IPS DF 4.7 (cell line): ENCODE measurements around the gene C2CD5.
"Not testable (repeated sequence)": the region's sequence is repeated elsewhere in the genome, so short reads cannot be mapped to it uniquely, and the experiment has no call there.

Source experiments
- DNase-seq: peaks from one replicate; pipeline ENCODE4 v3.0.0-alpha.2; 2013; ENCODE audit warnings: low spot score; ENCODE audit errors: extremely low read depth

Gene C2CD5

GRCh38 chr12:22535478-22535877 lies 8.9 kb downstream of the C2CD5 start:
- no peak for DNase-seq

GRCh38 chr12:22535038-22535437 lies 9.3 kb downstream of the C2CD5 start:
- DNase-seq, result no peak

GRCh38 chr12:22533155-22533554 lies 11.2 kb downstream of the C2CD5 start:
- no peak for DNase-seq

GRCh38 chr12:22532317-22532716 lies 12.0 kb downstream of the C2CD5 start:
- no peak for DNase-seq

DNA sequence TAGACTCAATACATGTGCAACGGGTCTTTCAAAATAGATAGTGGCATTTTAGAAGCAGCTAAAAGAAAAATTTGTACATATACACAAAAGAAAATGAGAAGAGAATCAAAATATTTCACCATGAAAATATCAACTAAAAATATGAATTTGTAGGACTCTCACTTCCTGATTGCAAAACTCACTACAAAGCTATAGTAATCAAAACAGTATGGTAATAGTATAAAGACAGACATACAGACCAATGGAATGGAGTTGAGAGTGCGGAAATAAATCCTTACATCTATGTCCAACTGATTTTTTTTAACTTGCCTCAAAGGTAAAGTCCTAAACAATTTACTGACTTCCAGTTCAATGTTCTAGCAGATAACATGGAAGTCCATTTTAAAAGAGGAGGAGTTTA lies 13.1 kb downstream of the C2CD5 start:
- DNase-seq, result no peak

- no peak for DNase-seq
These were observed 14.9 kb downstream of the C2CD5 start for GRCh38 chr12:22529281-22530060.

GRCh38 chr12:22527999-22528398 lies 16.3 kb downstream of the C2CD5 start:
- DNase-seq, result no peak

GRCh38 chr12:22526836-22527235 lies 17.5 kb downstream of the C2CD5 start:
- no peak for DNase-seq

DNA sequence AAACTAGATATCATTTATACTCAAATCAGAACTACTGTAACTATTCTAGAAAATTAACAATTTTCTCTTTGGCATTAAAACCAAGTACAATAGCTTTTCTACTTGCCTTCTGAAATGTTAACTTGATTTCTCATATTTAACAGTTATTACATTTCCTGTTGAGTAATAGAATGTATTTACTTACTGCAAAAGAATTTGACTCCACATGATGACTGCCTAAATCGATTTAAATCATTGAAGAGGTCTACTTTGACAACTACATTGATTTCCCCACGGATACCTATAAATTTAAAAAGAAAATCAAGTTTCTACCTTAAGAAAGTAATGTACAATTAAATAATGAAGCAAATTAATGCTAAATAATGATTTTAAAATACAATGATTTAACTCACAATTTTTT lies 18.9 kb downstream of the C2CD5 start:
- DNase-seq, result no peak

GRCh38 chr12:22518998-22519397 lies 25.3 kb downstream of the C2CD5 start:
- no peak for DNase-seq

DNA sequence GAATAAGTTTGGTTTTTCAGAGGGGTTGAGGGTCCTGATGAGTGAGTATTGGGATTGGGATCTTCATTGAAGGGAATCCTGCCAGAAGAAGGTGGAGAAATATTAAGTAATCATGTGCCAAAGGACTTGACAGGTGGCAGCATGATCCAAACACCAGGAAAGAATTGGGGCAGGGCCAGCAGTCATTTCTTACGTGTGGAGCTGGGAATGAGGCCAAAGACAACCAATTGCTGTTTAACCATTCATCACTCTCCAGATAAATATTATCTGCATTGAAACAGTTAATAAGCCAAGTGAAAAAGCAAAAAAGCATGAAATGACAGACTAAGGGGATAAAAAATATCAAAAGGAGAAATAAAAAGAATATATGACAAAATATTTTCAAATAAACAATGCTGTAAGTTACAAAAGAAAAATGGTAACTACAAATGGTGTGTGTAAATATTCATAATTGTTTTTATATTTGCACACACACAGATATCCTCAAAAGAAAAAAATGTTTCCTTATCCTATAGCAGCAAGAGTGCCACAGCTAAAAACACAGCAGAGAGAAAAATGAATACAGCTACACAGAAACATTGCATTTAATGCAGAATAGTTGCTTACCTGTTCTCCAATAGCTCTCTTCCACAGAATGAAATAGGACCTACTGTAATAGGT lies 26.2 kb downstream of the C2CD5 start:
- DNase-seq, result no peak

DNA sequence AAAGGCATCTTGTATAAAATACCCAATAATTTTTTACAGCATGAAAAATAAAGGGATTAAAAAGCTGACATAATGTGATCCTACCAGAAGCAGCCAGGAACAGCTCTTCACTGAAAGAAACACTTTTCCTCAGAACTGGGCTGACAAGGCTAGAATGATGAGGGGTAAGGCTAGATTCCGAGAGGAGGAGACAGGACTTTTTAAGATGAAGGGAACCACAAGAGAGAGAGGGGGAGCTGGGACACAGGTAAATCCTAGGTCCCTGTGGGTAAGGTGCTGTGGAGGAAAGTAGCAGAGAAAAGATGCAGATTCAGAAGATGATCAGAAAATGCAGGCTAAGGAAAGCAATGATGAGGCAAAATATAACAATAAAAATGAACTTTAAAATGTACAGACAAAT lies 29.5 kb downstream of the C2CD5 start:
- DNase-seq, result no peak

- DNase-seq, result no peak
These were observed 38.5 kb downstream of the C2CD5 start for GRCh38 chr12:22505826-22506225.

DNA sequence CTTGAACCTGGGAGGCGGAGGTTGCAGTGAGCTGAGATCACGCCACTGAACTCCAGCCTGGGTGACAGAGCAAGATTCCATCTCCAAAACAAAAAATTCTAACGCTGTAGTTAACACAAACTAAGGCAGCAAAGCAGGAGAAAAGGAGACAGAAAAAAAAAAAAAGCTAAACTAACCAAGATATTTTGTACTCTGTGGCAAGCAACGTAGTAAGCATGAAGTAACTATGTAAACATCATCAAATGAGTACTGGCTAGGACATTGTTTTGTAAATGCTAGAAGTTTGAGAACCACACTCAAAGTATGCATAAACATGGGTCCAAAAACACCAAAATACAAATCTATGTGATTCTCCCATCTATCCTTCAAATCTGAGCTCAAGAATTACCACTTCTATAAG lies 44.2 kb downstream of the C2CD5 start:
- no peak for DNase-seq

GRCh38 chr12:22499445-22499844 lies 44.9 kb downstream of the C2CD5 start:
- no peak for DNase-seq

DNA sequence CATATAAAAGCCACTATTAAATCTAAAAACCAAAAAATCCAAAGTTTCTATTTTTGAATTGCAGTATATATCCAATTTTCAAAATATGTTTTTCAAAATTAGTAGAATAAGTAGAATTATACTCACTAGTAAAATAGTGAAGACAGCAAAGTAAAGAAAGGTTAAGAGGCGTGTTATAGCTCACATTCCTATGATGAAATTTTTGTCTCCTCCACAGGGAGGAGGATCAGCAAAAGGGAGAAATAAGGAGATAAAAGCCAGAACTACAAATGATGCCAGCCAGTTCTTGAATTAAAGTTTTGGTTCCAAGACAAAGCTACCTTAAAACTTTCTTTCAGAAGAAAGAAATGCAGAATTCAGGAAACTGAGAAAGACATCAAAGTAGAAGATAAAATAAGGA lies 50.0 kb downstream of the C2CD5 start:
- DNase-seq, result no peak

GRCh38 chr12:22491034-22491433 lies 53.3 kb downstream of the C2CD5 start:
- DNase-seq, result no peak

DNA sequence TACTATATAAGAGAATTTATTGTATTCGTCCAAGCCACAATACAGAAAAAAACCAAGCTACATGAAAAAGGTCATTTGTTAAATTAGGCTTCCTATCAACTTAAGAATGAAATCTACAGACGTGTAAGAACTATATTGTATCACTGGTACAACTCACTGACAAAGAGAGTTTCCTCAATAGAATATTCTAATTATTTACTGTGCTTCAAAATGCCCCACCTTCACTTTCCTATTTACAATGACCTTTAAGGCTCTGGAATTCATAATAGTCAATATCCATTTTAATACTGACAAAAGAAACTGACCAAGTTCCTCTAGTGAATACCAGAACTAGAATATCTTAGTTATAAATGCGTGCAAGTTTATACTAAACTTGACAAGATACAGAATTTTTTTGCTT lies 55.9 kb downstream of the C2CD5 start:
- DNase-seq, result no peak

GRCh38 chr12:22487683-22488082 lies 56.7 kb downstream of the C2CD5 start:
- DNase-seq, result not testable (repeated sequence)

DNA sequence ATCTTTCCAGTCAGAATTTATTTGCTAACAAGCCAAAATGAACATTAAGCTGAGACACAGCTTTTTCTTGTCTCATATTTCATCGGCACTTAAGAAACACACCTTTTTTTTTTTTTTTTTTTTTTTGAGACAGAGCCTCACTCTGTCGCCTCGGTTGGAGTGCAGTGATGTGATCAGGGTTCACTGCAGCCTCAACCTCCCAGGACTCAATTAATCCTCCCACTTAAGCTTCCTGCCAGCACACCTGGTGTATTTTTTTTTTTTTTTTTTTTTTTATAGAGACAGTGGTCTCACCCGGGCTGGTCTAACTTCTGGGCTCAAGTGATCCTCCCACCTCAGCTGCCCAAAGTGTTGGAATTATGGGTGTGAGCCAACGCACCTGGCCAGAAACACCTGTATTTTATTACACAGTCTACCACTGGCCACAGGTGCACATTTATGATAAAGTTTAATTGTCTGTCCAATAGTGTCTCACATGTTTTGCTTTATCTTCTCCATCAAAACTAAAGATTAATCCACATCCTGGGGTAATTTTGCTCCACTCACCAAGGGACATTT lies 62.7 kb downstream of the C2CD5 start:
- DNase-seq, result no peak

- not testable (repeated sequence) for DNase-seq
These were observed 63.5 kb downstream of the C2CD5 start for GRCh38 chr12:22480814-22481213.

- DNase-seq, result no peak
These were observed 64.3 kb downstream of the C2CD5 start for GRCh38 chr12:22480016-22480415.

GRCh38 chr12:22477894-22478287 lies 66.5 kb downstream of the C2CD5 start:
- no peak for DNase-seq
